Activated naive CD8-positive, alpha-beta T cell (primary cell): Measurements from ENCODE around the gene SECISBP2.
"Not testable (repeated sequence)": the region's sequence is repeated elsewhere in the genome, so short reads cannot be mapped to it uniquely, and the experiment has no call there.

Experiments used
- H3K27ac Mint-ChIP-seq: one replicate; pipeline ENCODE4 v1.8.0; 2021; ENCODE audit warnings: mixed read lengths
- H3K27me3 Mint-ChIP-seq: one replicate; pipeline ENCODE4 v1.8.0; 2021; ENCODE audit warnings: mixed read lengths
- H3K36me3 Mint-ChIP-seq: one replicate; pipeline ENCODE4 v1.8.0; 2021; ENCODE audit warnings: mixed read lengths
- H3K4me1 Mint-ChIP-seq: one replicate; pipeline ENCODE4 v1.8.0; 2021; ENCODE audit warnings: low read depth, mixed read lengths
- H3K4me3 Mint-ChIP-seq: one replicate; pipeline ENCODE4 v1.8.0; 2021; ENCODE audit warnings: mild to moderate bottlenecking, mixed read lengths
- H3K9me3 Mint-ChIP-seq: one replicate; pipeline ENCODE4 v1.8.0; 2021; ENCODE audit warnings: low read depth, mixed read lengths

SECISBP2 gene

DNA sequence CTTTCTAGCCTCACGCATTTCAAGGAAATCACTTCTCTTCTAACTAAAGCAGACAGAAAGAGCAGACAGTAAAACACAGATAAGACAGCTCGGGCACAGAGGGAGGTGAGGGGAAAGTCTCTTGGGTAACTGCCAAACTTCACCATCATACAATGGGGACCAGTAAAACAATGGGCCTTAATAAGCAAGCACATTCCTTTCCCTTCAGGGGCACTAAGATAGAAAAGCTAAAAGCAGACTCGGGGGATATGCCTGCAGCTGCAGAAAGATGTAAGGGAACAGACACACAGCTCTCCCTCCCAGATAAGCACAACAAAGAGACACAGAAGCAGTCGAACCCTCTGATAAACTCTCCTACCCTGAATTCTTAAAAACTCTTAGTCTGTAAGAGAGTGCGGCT, 22.9 kb upstream of the SECISBP2 start:
- no peaks in the 10 kb centered on the region for H3K9me3 Mint-ChIP-seq

DNA sequence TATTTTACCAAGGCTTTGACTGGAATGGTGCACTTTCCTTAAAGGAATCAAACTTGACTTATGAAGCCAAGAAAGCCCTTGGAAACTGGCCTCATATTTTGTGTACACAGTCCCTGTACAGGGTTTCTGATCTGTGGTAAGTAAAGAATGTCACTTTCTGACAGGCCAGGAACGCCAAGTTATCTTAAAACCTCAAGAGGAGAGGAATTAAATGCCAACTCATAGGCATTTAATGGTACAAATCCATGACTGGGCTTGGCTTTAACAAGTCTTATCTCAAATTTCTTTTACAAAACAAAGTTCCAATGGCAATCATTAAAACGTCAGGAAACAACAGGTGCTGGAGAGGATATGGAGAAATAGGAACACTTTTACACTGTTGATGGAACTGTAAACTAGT, 16.3 kb upstream of the SECISBP2 start:
- H3K36me3 Mint-ChIP-seq, H3K4me1 Mint-ChIP-seq, H3K27ac Mint-ChIP-seq, H3K9me3 Mint-ChIP-seq, H3K4me3 Mint-ChIP-seq, H3K27me3 Mint-ChIP-seq: not testable (repeated sequence)

More for the DNA sequence above, 22.9 kb upstream of the SECISBP2 start:
- no peaks in the 10 kb centered on the region for H3K4me1 Mint-ChIP-seq
- no peaks in the 10 kb centered on the region for H3K36me3 Mint-ChIP-seq
- no peaks in the 10 kb centered on the region for H3K27me3 Mint-ChIP-seq
- H3K27ac Mint-ChIP-seq, result no peak overlapping the region
- no peak overlapping the region for H3K4me3 Mint-ChIP-seq

- H3K36me3 Mint-ChIP-seq, result peaks cover 3% of the 10 kb centered on the region
- no peaks in the 10 kb centered on the region for H3K9me3 Mint-ChIP-seq
- no peak overlapping the region for H3K4me3 Mint-ChIP-seq
- H3K27me3 Mint-ChIP-seq, result no peaks in the 10 kb centered on the region
- H3K27ac Mint-ChIP-seq, result peak overlapping the region; percentile 16
- peaks cover 7% of the 10 kb centered on the region for H3K4me1 Mint-ChIP-seq
These were observed 14.1 kb upstream of the SECISBP2 start for GRCh38 chr9:89304020-89304833.

DNA sequence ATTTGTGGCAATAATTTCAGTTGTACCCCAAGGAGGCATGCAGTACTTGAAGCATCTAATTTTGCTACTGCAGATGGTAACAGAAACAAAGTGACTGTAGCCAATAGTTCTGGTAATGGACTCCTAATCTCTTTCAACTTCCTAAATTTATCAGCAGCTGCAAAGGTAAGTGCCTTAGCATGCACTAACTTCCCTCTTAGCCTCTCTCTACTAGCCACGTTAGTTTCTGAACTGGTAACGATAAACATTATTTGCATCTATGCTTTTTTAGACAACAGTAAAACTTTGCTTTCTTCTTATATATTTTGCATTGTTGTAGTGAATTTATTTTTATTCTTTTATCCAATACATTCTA, 13.5 kb upstream of the SECISBP2 start:
- Mint-ChIP-seq H3K4me3 (no peak overlapping the region), H3K27ac (no peak overlapping the region), H3K27me3 (no peaks in the 10 kb centered on the region), H3K4me1 (peaks cover 11% of the 10 kb centered on the region), H3K36me3 (peaks cover 3% of the 10 kb centered on the region), H3K9me3 (no peaks in the 10 kb centered on the region)

GRCh38 chr9:89305868-89306267, 12.4 kb upstream of the SECISBP2 start:
- H3K36me3 Mint-ChIP-seq, result peaks cover 3% of the 10 kb centered on the region
- no peaks in the 10 kb centered on the region for H3K9me3 Mint-ChIP-seq
- no peaks in the 10 kb centered on the region for H3K27me3 Mint-ChIP-seq
- H3K4me3 Mint-ChIP-seq, result no peak overlapping the region
- peaks cover 15% of the 10 kb centered on the region for H3K4me1 Mint-ChIP-seq
- H3K27ac Mint-ChIP-seq, result no peak overlapping the region

GRCh38 chr9:89309166-89309565, 9.1 kb upstream of the SECISBP2 start:
- H3K4me3 Mint-ChIP-seq, result peak overlapping the region; percentile 95
- H3K27me3 Mint-ChIP-seq, result no peaks in the 10 kb centered on the region
- H3K36me3 Mint-ChIP-seq, result peaks cover 3% of the 10 kb centered on the region
- H3K27ac Mint-ChIP-seq, result peak overlapping the region; percentile 96
- no peaks in the 10 kb centered on the region for H3K9me3 Mint-ChIP-seq
- peaks cover 31% of the 10 kb centered on the region for H3K4me1 Mint-ChIP-seq

DNA sequence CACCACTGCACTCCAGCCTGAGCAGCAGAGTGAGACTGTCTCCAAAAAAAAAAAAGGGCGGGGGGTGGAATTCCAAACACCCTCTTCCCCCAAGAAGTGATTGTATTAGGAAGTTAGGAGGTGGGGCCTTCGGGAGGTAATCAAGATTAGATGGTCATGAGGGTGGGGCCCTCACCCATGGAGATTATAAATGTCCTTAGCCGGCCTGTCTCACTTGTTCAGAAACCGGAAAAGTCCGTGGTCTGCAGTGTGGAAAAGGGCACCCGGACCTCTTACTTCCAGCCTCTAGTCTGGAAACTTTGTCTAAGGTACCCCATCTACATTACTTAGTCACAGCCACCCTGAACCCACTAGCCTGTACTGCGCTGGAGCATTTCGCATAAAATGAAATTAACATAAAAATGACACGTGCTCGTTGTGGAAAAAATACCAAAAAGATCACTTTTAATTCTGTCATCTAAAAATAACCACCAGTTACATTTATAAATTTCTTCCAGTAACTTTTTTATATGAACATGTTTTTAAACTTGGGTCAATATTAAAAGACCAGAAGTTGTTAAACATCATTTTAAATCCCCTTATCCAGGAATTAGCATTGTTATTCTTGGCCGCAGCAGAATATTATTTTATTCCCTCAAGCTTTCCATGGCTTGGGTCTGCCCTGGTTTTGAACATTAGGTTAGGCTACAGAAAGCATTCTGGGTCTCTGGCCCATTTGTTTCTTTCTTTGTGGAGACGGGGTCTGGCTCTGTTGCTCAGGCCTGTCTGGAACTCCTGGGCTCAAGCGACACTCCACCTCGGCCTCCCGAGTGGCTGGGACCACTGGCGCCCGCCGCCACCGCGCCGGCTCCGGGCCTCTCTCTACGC, 8.5 kb upstream of the SECISBP2 start:
- peaks cover 6% of the 10 kb centered on the region for H3K36me3 Mint-ChIP-seq
- peak overlapping the region; percentile 95 for H3K4me3 Mint-ChIP-seq
- no peaks in the 10 kb centered on the region for H3K9me3 Mint-ChIP-seq
- H3K27me3 Mint-ChIP-seq, result no peaks in the 10 kb centered on the region
- H3K4me1 Mint-ChIP-seq, result peaks cover 36% of the 10 kb centered on the region
- peak overlapping the region; percentile 96 for H3K27ac Mint-ChIP-seq

DNA sequence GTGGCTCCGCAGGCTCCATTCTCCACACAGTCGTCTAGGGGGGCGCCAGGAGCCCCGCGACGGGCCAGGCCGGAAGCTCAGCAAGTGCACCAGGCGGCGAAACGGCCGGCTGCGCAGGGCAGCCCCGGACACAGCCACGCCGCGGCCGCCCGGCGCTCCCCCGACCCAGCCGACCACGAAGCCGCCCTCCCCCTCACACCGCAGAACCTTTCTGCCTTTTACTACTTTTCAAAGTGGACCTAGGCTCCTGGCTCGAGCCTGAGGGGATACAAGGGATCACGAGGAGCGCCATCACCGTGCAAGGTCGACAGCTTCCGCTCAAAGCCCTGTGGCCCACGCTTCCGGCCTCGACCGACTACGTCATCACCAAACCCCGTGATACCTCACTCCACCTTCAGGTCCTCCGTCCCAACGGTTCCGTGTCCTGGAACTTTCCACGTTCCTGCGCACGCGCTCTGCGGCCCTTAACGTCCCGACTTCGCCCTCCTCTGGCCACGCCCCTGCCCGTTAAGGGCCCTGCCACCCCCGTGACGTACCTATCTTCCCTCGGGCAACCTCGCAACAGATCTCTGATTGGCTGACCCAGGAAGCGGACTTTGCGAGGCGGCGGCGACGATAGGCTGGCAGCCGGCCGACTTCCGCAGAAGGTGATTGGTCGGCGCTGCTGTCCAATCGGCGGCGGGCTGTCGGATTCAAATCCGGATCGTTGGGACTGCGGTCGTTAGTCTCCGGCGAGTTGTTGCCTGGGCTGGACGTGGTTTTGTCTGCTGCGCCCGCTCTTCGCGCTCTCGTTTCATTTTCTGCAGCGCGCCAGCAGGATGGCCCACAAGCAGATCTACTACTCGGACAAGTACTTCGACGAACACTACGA, 7.6 kb upstream of the SECISBP2 start, which contains the start of gene CKS2:
TSS of gene CKS2 (plus strand) at position 721 of the 871 bp plus-strand sequence. CDS start at position 819, 98 bp downstream.
- Mint-ChIP-seq H3K27ac (peak within 1 kb of the TSS; percentile 99), H3K9me3 (no peaks in the 10 kb centered on the region), H3K4me3 (peak within 1 kb of the TSS; percentile 95), H3K36me3 (peaks cover 7% of the 10 kb centered on the region), H3K27me3 (no peaks in the 10 kb centered on the region), H3K4me1 (peaks cover 40% of the 10 kb centered on the region)

DNA sequence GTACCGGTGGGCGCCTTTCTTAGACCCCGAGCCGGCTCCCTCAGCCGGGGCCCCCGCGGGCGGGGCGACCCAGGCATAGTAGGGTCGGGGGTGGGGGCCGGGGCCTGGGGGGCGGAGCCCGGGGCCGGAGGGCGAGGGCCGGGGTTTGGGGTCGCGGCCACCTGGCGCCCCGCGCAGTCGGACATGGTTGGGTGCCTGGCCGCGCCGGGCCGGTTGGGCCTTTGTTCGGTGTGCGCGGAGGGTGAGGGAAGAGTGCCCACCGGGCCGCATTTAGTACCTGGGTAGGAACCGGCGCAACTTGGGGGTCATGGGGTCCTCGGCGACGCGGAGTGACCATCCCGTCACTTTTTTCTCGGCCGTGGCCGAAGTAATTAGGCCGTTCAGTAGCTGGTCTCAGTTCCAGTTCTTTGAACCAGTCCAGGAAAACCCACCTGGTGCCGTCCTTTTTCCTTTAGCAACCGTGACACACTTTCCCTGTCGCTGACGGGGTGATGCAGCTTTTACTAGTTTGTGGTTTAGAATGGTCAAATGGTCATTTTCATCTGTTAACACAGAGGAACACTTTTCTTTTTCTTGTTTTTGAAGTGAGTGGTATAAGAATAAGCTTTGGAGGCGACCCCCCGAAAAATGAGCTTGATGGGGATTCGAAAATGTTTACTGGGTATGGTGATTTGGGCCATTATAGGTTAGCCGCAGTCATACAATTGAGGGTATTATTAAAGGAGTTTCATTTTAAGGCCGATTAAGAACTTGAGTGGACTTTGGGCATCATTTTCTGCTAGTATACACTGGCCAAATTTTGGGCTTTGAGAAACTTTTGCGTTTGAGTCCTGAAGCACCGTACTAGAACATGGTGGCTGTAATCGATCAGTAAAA, 6.7 kb upstream of the SECISBP2 start:
- no peaks in the 10 kb centered on the region for H3K9me3 Mint-ChIP-seq
- H3K36me3 Mint-ChIP-seq, result peaks cover 9% of the 10 kb centered on the region
- peak overlapping the region; percentile 99 for H3K27ac Mint-ChIP-seq
- peak overlapping the region; percentile 95 for H3K4me3 Mint-ChIP-seq
- H3K27me3 Mint-ChIP-seq, result no peaks in the 10 kb centered on the region
- peaks cover 42% of the 10 kb centered on the region for H3K4me1 Mint-ChIP-seq

DNA sequence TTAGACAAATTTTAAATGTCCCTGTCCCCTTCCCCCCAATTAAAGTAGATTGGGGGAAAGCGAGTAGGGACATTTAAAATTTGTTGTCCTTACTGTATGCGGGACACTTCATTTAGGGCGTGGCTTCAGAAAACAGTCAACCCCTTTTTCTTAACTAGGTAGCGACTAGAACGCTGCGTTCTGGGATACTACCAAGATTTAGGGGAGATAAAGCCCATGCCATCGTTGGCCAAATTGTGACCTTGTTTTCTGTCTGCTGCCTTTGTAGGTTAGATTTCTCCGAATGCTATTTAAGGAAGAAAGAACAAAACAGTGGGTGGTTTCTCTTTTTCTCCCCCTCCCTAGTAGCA, 6.1 kb upstream of the SECISBP2 start:
- Mint-ChIP-seq H3K4me1 (peaks cover 46% of the 10 kb centered on the region), H3K27ac (no peak overlapping the region), H3K27me3 (no peaks in the 10 kb centered on the region), H3K36me3 (peaks cover 14% of the 10 kb centered on the region), H3K4me3 (peak overlapping the region; percentile 89), H3K9me3 (no peaks in the 10 kb centered on the region)

- Mint-ChIP-seq H3K4me3 (peak overlapping the region; percentile 89), H3K27me3 (no peaks in the 10 kb centered on the region), H3K9me3 (no peaks in the 10 kb centered on the region), H3K27ac (peak overlapping the region; percentile 28), H3K4me1 (peaks cover 51% of the 10 kb centered on the region), H3K36me3 (peaks cover 18% of the 10 kb centered on the region)
These were observed 4.5 kb upstream of the SECISBP2 start for GRCh38 chr9:89313842-89314241.

GRCh38 chr9:89314955-89315354, 3.3 kb upstream of the SECISBP2 start:
- peaks cover 18% of the 10 kb centered on the region for H3K36me3 Mint-ChIP-seq
- H3K27ac Mint-ChIP-seq, result peak overlapping the region; percentile 10
- H3K9me3 Mint-ChIP-seq, result no peaks in the 10 kb centered on the region
- peak overlapping the region; percentile 27 for H3K4me3 Mint-ChIP-seq
- peaks cover 52% of the 10 kb centered on the region for H3K4me1 Mint-ChIP-seq
- no peaks in the 10 kb centered on the region for H3K27me3 Mint-ChIP-seq

GRCh38 chr9:89315482-89315881, 2.8 kb upstream of the SECISBP2 start:
- no peaks in the 10 kb centered on the region for H3K9me3 Mint-ChIP-seq
- H3K4me3 Mint-ChIP-seq, result no peak overlapping the region
- H3K36me3 Mint-ChIP-seq, result peaks cover 18% of the 10 kb centered on the region
- peaks cover 55% of the 10 kb centered on the region for H3K4me1 Mint-ChIP-seq
- no peak overlapping the region for H3K27ac Mint-ChIP-seq
- no peaks in the 10 kb centered on the region for H3K27me3 Mint-ChIP-seq

DNA sequence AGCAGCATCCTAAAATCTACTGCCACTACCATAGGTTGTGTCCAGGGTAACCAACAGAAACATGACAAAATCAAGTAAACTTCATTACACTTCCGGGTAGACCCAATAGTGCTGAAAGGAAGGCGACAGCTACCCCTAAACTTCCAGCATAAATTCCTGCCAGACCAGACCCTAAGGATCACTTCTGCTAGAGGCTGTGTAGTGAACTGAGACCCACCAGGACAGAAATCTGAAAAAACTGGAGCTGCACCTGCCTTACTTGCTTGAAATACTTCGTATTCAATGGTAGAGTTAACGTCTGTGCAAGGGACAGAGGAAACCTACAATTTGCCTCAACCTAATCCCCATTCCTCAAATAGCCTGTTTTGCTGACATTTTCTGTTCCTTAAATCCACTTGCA, 1.0 kb upstream of the SECISBP2 start:
- no peaks in the 10 kb centered on the region for H3K9me3 Mint-ChIP-seq
- H3K4me1 Mint-ChIP-seq, result peaks cover 72% of the 10 kb centered on the region
- peak overlapping the region; percentile 88 for H3K4me3 Mint-ChIP-seq
- peak overlapping the region; percentile 97 for H3K27ac Mint-ChIP-seq
- no peaks in the 10 kb centered on the region for H3K27me3 Mint-ChIP-seq
- H3K36me3 Mint-ChIP-seq, result peaks cover 23% of the 10 kb centered on the region
